ENCODE data around the gene CGB3.

The CGB3 gene

GRCh38 chr19:48993175-48994034, 30.7 kb downstream of the CGB3 start, which contains the start of the genes GYS1 and RUVBL2 (continued):
- TF ChIP-seq ZBTB44 (tag by site-specific recombination; IDR thresholded peaks at IDR 0.05) (0 out of 2 replicates have a peak, but pooled peaks have one; percentile 43), ZSCAN18 (tag by site-specific recombination; IDR thresholded peaks at IDR 0.05) (peak; percentile 42; the same call in 1 of the 2 replicates), SP7 (tag by site-specific recombination; IDR thresholded peaks at IDR 0.05) (peak; percentile 54; the same call in 1 of the 2 replicates), ZNF555 (tag by site-specific recombination; conservative IDR thresholded peaks at IDR 0.05) (no peak), ZNF24 (tag by site-specific recombination; IDR thresholded peaks at IDR 0.05) (no peak; the same call in 1 of the 2 replicates), BCL11A (tag by site-specific recombination; IDR thresholded peaks at IDR 0.05; ENCODE audit: low read depth) (no peak), MEIS1 (CRISPR knock-in tag; IDR thresholded peaks at IDR 0.05; ENCODE audit: borderline replicate concordance) (no peak), ZNF610 (tag by site-specific recombination; IDR thresholded peaks at IDR 0.05; ENCODE audit: borderline replicate concordance) (no peak), ZNF549 (tag by site-specific recombination; IDR thresholded peaks at IDR 0.05) (no peak), MYNN (tag by site-specific recombination; IDR thresholded peaks at IDR 0.05; ENCODE audit: borderline replicate concordance) (no peak), ZNF654 (tag by site-specific recombination; IDR thresholded peaks at IDR 0.05; ENCODE audit: low read depth) (no peak), ZBTB49 (tag by site-specific recombination; IDR thresholded peaks at IDR 0.05; ENCODE audit: low read depth) (no peak), TSHZ1 (tag by site-specific recombination; IDR thresholded peaks at IDR 0.05; ENCODE audit: borderline replicate concordance) (no peak), ZNF274 (IDR thresholded peaks at IDR 0.05; ENCODE audit: low read length) (no peak), ZNF274 (tag by site-specific recombination; IDR thresholded peaks at IDR 0.05; ENCODE audit: borderline replicate concordance) (no peak), OVOL3 (tag by site-specific recombination; IDR thresholded peaks at IDR 0.05) (no peak), ZNF701 (tag by site-specific recombination; IDR thresholded peaks at IDR 0.05) (no peak), ZSCAN30 (tag by site-specific recombination; IDR thresholded peaks at IDR 0.05) (peak; percentile 75; the same call in 1 of the 2 replicates), ZBTB7A (tag by site-specific recombination; IDR thresholded peaks at IDR 0.05; ENCODE audit: low read depth) (no peak), ZNF354C (tag by site-specific recombination; IDR thresholded peaks at IDR 0.05; ENCODE audit: borderline replicate concordance, low read depth) (no peak), ZNF580 (tag by site-specific recombination; IDR thresholded peaks at IDR 0.05) (no peak), ZNF140 (tag by site-specific recombination; IDR thresholded peaks at IDR 0.05) (no peak), ZNF544 (tag by site-specific recombination; IDR thresholded peaks at IDR 0.05) (no peak), ZBTB10 (tag by site-specific recombination; IDR thresholded peaks at IDR 0.05) (peak; percentile 69), ZNF571 (tag by site-specific recombination; IDR thresholded peaks at IDR 0.05) (no peak), ZNF837 (tag by site-specific recombination; IDR thresholded peaks at IDR 0.05) (no peak), ZXDB (tag by site-specific recombination; IDR thresholded peaks at IDR 0.05) (peak; percentile 77)

Data from HEK293 (cell line).